RWPE1 (cell line): ENCODE data around the gene TDRD7.

Source experiments
- CTCF ChIA-PET: fragments of 350-600 bp; sonication (Branson Sonifier 250); formaldehyde crosslinking; extraction: SDS; loops from one replicate; lab custom pipeline; 2021; lab: Yijun Ruan, JAX
- POLR2A ChIA-PET: fragments of 400-600 bp; formaldehyde crosslinking; extraction: SDS; loops from one replicate; lab custom pipeline; 2020; ENCODE audit warnings: antibody characterized with exemption; ENCODE audit not compliant: low non-redundant PET; lab: Yijun Ruan, JAX
- DNase-seq: peaks from one replicate; pipeline ENCODE4 v3.0.0; 2012; ENCODE audit warnings: low spot score
- H3K27ac ChIP-seq: fragments of 450-650 bp; 2 replicates; pipeline ENCODE4 v1.5.1; 2017
- CTCF ChIP-seq: fragments of 450-650 bp; conservative IDR thresholded peaks from 2 replicates; pipeline ENCODE4 v1.5.1; 2017; ENCODE audit warnings: low read depth, mild to moderate bottlenecking

Gene TDRD7

DNA sequence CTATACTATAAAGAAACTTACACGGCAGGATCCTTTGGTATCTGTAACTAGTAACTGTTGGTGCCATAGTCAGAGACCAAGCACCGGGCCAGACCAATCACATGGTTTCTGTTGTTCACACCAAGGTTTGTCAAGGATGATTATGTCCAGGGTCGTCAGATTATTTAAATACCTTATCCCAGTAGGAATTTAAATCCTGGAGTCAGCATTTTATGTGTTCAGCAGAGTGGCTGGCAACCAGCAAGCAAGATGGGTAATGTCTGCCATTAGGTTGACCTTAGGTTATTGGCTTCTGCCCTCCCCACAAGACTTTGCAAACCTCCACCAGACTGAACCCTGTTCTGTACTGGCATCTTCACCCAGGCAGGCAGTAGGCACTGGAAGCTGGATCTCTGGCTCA is 50.3 kb downstream of the TDRD7 start:
- CTCF ChIA-PET: interaction anchor here (1.1 to 1.6 kb wide), 2 partner anchors 34 to 137 kb away, joined by 3 to 6 read pairs; no protein-coding TSS in a partner anchor
- POLR2A ChIA-PET: no interaction called here
- DNase-seq: no peak
- TF ChIP-seq CTCF: no peak
- no peak overlapping the region for H3K27ac ChIP-seq

- POLR2A ChIA-PET: no interaction called here
- CTCF ChIA-PET: interaction anchor here (0.6 to 2.0 kb wide), 5 partner anchors 33 to 153 kb away, joined by 3 to 7 read pairs (median 4); no protein-coding TSS in a partner anchor
- TF ChIP-seq CTCF: no peak
- DNase-seq: no peak
- no peak overlapping the region for H3K27ac ChIP-seq
Observed at GRCh38 chr9:97462914-97463313, 51.0 kb downstream of the TDRD7 start.

GRCh38 chr9:97468658-97469448 is 57.0 kb downstream of the TDRD7 start:
- peak; percentile 83 for TF ChIP-seq CTCF
- ChIA-PET CTCF (interaction anchor here (0.6 to 4.9 kb wide), 14 partner anchors 11 to 962 kb away, joined by 3 to 86 read pairs (median 4); no protein-coding TSS in a partner anchor), POLR2A (no interaction called here)
- no peak overlapping the region for H3K27ac ChIP-seq
- peak; percentile 84 for DNase-seq

GRCh38 chr9:97470076-97470475 is 58.2 kb downstream of the TDRD7 start:
- H3K27ac ChIP-seq: no peak overlapping the region
- DNase-seq: peak; percentile 26
- CTCF ChIA-PET: interaction anchor here (0.6 to 4.9 kb wide), 7 partner anchors 15 to 149 kb away, joined by 3 to 86 read pairs (median 4); no protein-coding TSS in a partner anchor
- no peak; the same call in 1 of the 2 replicates for TF ChIP-seq CTCF
- POLR2A ChIA-PET: no interaction called here

DNA sequence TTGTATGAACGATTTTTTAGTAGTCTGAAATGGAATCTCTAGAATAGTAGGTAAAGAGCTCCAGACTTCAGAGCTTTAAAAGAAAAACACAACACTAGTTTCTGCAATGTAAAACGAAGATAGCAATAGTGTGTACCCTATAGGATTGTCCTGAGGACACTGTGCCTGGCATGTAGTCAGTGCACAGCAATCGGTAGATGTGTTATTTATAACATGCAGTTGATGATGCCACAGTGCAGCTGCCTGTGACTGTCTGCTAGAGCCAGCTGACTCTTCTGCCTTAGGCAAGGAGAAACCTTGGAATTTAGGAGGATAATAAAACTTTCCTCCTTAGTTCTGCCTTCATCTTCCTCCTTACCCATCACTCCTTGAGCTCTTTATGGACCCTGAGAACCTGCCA is 61.8 kb downstream of the TDRD7 start:
- H3K27ac ChIP-seq: no peak overlapping the region
- no peak for TF ChIP-seq CTCF
- POLR2A ChIA-PET: no interaction called here
- CTCF ChIA-PET: interaction anchor here (1.1 to 3.1 kb wide), 2 partner anchors 125 to 141 kb away, joined by 3 to 28 read pairs; no protein-coding TSS in a partner anchor
- DNase-seq: no peak

GRCh38 chr9:97474372-97474925 is 62.6 kb downstream of the TDRD7 start:
- no peak for DNase-seq
- POLR2A ChIA-PET: no interaction called here

More at GRCh38 chr9:97474372-97474925, 62.6 kb downstream of the TDRD7 start:
- no peak for TF ChIP-seq CTCF
- H3K27ac ChIP-seq: no peak overlapping the region
- CTCF ChIA-PET: interaction anchor here (1.1 to 3.1 kb wide), 2 partner anchors 124 to 141 kb away, joined by 3 to 28 read pairs; no protein-coding TSS in a partner anchor
